GM21528 (cell line): ENCODE results near the gene LTBP4.
"Not testable (repeated sequence)": the region's sequence is repeated elsewhere in the genome, so short reads cannot be mapped to it uniquely, and the experiment has no call there.

Experiments
- ATAC-seq: cut with Tn5 transposase; IDR thresholded peaks from one replicate; pipeline ENCODE4 v1.9.1; 2021; ENCODE audit warnings: mild to moderate bottlenecking, moderate library complexity; ENCODE audit not compliant: unreplicated experiment, low FRiP score

LTBP4 gene

GRCh38 chr19:40655684-40656083, 54.5 kb downstream of the LTBP4 start:
- ATAC-seq, result not testable (repeated sequence)

GRCh38 chr19:40658031-40658430, 56.9 kb downstream of the LTBP4 start:
- no peak for ATAC-seq

- no peak for ATAC-seq
These were observed 57.9 kb downstream of the LTBP4 start for GRCh38 chr19:40659116-40659515.

- no peak for ATAC-seq
These were observed 58.4 kb downstream of the LTBP4 start for GRCh38 chr19:40659566-40659965.

GRCh38 chr19:40661616-40662015, 60.4 kb downstream of the LTBP4 start:
- no peak for ATAC-seq

GRCh38 chr19:40662925-40663694, 61.9 kb downstream of the LTBP4 start:
- ATAC-seq, result peak; percentile 80

GRCh38 chr19:40663695-40664692, 62.8 kb downstream of the LTBP4 start:
- ATAC-seq, result no peak

GRCh38 chr19:40666803-40667438, 65.8 kb downstream of the LTBP4 start:
- ATAC-seq, result no peak

GRCh38 chr19:40667602-40668001, 66.4 kb downstream of the LTBP4 start:
- no peak for ATAC-seq

- no peak for ATAC-seq
These were observed 67.9 kb downstream of the LTBP4 start for GRCh38 chr19:40668991-40669614.

- no peak for ATAC-seq
These were observed 70.2 kb downstream of the LTBP4 start for GRCh38 chr19:40671404-40671803.

- no peak for ATAC-seq
These were observed 70.9 kb downstream of the LTBP4 start for GRCh38 chr19:40672038-40672437.

GRCh38 chr19:40672573-40673299, 71.6 kb downstream of the LTBP4 start:
- no peak for ATAC-seq

GRCh38 chr19:40673397-40673796, 72.2 kb downstream of the LTBP4 start:
- no peak for ATAC-seq

GRCh38 chr19:40674291-40674690, 73.1 kb downstream of the LTBP4 start:
- no peak for ATAC-seq

GRCh38 chr19:40677156-40677555, 76.0 kb downstream of the LTBP4 start:
- no peak for ATAC-seq
